GM18870 (cell line): ENCODE results near the gene NKX6-1.

Source experiments
- ATAC-seq: cut with Tn5 transposase; IDR thresholded peaks from one replicate; pipeline ENCODE4 v1.9.1; 2021; ENCODE audit warnings: moderate library complexity; ENCODE audit not compliant: unreplicated experiment

NKX6-1 gene

GRCh38 chr4:84499624-84499982, 511 bp upstream of the NKX6-1 start:
- ATAC-seq, result no peak

- no peak for ATAC-seq
Observed at GRCh38 chr4:84498203-84498934, 723 bp downstream of the NKX6-1 start.

GRCh38 chr4:84497504-84498202, 1.4 kb downstream of the NKX6-1 start:
- ATAC-seq, result no peak

DNA sequence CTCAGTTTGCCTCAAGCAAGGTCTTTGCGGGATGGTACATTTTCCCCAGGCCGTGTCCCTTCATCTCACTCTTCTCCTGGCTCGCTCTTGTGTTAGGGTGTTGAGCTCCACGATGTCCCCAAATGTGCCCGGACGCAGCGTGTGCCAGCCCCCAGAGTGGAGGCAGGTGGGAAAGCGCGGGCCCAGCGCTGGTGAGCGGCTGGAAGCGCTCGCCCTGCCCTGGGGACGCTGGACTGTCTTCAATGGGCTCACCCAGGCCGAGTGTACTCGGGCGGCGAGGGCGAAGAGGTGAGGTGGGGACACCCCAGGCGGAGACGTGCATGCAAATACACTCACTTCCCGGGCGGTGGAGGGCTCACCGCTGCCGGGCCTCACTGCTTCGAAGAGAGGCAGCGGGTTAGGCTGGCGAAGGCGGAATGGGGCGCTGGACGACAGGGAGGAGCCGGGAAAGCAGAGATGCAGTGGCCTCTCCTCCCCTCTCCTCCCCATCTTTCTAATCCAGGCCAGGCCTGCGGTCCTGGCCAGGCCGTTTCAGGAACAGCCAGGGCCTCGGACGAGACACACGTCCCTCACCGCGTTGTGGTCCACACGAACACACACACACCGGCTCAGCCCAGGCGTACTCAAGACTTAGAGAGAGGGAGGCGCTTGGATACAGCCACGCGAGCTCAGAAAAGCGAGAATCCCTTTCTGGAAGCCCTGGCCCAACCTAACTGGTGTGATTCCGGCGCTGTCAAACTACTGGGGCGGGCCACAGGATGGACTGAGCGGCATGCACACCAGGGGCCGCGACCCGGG, 2.2 kb downstream of the NKX6-1 start:
- ATAC-seq, result no peak

GRCh38 chr4:84496331-84496705, 2.8 kb downstream of the NKX6-1 start:
- ATAC-seq, result no peak

- ATAC-seq, result no peak
Observed at GRCh38 chr4:84495794-84496261, 3.3 kb downstream of the NKX6-1 start.

GRCh38 chr4:84495118-84495793, 3.8 kb downstream of the NKX6-1 start:
- ATAC-seq, result no peak

GRCh38 chr4:84494531-84494930, 4.6 kb downstream of the NKX6-1 start:
- ATAC-seq, result no peak

DNA sequence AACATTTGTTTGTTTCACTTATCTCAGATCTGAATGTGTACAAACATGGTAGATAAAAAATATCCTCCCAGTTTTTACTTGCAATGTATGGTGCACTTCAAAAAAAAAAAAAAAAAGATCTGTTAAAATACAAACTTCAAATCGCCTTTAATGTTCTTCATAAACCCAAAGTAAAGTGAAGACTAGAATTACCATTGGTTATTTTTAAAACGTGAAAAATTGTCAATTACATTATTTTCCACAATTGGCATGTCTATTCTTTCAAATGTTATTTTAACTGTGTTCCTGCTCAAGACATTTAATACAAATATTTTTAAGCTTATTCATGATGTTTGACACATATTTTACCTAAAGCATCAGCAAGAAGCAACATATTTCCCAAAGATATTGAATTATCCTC, 5.0 kb downstream of the NKX6-1 start:
- ATAC-seq, result no peak

DNA sequence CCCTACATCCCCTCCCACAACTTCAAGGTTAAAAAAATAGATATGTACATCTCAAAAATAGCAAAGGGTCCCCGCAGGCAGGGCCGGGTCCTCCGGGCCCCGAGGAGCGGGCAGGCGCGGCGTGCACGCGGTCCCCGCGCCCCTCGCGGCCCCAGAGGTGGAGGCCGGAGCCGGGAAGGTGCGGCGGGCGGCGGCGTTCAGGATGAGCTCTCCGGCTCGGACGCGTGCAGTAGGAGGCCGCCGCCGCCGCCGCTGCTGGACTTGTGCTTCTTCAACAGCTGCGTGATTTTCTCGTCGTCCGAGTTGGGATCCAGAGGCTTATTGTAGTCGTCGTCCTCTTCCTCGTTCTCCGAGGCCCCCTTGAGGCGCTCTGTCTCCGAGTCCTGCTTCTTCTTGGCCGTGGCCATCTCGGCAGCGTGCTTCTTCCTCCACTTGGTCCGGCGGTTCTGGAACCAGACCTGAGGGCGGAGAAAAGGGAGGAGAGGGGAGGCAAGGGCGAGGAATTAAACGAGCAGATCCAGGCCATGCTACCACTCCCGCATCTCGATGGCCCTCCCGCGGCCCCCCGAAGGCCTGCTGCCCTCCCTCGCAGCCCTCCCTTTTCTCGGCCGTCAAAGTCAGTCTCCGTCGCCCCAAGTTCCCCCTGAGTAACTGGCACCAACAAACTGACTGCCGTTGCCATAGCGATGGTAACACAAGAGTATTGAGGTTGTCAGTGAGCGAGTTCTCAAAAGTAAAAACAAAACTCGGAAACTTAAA, 5.8 kb downstream of the NKX6-1 start:
- ATAC-seq, result no peak

- no peak for ATAC-seq
Observed at GRCh38 chr4:84492737-84493091, 6.4 kb downstream of the NKX6-1 start.

DNA sequence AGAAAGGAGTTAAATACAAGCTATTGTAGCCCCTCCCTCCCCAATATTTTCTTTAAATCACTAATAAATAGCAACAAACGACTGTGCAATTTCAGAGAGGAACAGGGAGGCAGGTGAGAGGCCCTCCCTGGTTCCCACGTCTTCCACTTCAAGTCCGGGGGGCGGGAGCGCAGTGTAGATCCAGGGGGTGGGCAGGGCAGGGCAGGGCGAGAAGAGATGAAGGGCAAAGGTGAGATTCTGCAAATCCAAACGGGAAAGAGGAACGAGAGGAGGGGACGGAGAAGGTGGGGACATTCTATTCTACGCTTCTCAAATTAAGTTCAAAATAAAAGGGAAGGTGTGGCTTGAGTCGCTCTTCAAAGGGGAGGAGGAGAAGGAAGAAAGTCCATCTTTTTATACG, 6.8 kb downstream of the NKX6-1 start:
- no peak for ATAC-seq

DNA sequence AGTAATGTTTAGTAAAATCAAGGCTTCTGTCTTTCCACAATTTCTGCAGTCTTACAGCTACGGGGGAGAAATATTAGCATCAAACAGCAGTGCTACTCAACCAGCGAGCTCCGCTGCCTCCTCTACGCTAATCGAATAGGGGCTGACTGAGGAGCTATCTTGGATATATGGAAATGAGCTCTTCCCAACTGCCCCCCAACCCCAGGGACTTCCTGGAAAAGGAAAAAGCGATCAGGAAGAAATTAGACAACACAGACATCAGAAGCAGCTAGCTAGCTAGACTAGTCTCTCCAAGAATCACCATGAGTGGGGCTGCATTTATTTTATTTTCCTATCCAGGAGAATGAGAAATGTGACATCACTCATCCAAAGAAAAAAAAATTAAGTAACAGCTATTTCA, 7.6 kb downstream of the NKX6-1 start:
- ATAC-seq, result no peak

- ATAC-seq, result no peak
Observed at GRCh38 chr4:84490663-84491062, 8.4 kb downstream of the NKX6-1 start.

DNA sequence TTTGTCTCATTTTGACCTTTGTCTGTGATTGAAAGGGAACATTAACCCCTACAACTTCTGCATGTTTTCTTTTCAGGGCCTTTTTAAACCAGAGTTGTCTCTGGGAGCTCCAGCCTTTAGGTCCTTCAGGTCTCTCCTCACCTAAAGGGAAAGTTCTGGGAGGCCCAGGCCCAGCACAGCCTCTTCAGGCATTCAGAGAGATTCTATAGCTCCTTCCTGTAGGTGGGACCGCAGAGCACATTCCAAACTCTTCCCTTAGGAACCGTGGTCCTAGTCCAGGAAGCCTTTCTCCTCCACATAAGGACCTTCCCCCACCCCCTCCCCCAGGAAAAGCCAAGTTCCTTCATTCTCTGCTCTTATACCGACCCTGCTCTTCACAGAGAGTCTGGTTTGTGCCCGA, 14.9 kb downstream of the NKX6-1 start:
- ATAC-seq, result no peak

DNA sequence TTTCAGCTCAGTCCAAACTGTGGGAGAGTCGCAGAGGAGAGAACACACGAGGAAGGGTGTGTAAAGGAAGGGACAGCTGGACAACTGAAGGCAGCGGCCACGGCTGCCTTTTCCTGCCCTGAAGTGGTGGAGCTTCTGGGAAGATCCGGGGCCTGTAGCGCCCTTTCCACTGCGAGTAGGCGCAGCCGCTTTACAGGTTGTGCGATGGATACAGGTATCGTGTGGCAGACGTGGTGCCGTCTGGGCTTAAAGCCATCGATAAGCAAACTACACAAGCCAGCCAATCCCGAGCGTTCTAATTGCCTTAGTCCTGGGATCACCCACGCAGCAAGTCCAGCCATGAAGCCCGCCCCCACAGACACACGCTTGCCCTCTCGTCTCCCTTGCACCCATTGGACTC, 15.4 kb downstream of the NKX6-1 start:
- no peak for ATAC-seq

DNA sequence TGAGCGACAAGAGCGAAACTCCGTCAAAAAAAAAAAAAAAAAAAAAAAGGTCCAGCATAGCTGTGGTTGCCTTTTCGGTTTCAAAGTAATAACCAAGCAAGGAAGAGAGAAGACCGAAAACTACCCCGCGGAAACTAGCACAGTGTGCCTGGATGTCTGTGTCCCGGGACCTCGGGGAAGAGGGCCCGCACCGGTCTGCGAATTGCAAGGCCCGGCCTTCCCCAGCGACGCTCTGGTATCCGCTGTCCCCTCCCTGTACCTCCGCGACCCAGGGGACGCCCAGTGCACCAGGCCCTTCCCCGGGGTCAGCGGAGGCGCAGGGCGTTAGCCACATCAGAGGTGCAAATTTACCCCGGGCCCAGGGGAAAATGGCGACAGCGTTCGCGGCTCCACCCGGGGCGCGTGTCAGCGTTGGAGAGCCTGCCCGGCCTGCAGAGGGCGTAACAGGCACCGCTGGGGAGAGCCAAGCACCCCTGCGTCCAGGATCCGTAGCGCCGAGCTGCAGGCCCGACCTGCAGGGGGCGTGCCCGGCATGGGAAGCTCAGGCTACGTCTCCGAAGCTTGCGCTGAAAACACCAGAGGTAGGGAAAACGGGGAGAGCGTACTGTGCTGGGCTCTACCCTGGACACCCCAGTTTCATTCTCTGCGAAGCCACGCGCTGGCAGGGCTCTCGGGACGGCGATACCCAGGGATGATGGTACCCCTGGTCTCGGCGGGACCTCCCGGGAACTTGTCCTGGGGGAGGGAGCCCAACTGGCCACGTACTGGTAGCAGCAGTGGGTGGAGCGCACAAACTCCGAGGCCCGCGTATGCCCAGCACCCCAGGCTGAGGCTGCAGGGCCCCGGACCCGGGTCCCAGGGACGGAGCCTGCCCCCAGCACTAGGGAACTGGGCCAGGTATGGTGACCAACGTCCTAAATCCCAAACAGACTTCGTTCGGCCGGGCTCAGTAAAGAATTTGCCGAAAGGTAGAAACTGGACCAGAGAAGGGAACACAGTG, 16.2 kb downstream of the NKX6-1 start:
- no peak for ATAC-seq

DNA sequence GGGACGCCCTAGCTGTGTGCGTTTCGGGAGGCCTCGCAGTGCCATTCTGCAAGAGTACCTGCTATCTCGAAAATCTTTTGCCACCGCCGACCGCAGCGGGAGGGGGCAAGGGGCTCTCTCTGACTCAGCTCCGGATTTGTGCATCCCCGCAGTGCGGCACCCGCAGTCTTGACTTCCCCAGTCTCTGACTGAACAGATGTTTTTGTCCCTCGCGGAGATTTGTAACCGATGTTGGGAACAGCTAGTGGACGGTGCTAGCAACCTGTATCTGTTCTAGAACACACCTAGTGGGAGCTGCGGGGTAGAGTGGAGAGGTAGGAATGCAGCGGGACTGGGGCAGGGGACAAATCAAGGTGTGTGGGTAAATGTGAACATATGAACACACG, 17.2 kb downstream of the NKX6-1 start:
- no peak for ATAC-seq

GRCh38 chr4:84481077-84481859, 17.8 kb downstream of the NKX6-1 start:
- no peak for ATAC-seq
